HL-60/S4 (cell line): Measurements from ENCODE around the gene NSG2.
"Not testable (repeated sequence)": the region's sequence is repeated elsewhere in the genome, so short reads cannot be mapped to it uniquely, and the experiment has no call there.

Experiments
- in situ Hi-C: fragments of 300-500 bp; cut with MboI; formaldehyde crosslinking; loops from 2 replicates; pipeline ENCODE4 v1.14.3; 2022; ENCODE audit warnings: low sequenced_read_pairs

Gene NSG2

DNA sequence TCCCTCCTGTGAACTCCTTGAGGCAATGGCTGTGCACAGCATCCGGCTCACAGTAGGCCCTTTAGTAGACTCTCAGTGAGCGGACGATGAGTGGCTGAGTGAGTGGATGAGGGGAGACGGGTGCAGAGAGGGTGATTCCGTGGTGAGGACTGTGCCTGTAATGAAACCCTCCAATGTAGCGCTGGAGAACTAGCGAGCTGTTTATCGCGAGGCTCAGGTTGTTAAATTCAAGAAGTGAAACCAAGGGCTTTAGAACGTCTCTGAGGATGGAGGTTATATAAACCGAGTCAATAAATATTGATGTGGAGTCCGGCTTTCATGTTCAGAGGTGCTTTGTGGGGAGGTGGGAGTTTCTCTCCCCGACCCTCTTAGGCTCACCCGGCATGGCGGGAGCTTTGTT lies 53.2 kb downstream of the NSG2 start:
- in situ Hi-C loops, result no loop called here

DNA sequence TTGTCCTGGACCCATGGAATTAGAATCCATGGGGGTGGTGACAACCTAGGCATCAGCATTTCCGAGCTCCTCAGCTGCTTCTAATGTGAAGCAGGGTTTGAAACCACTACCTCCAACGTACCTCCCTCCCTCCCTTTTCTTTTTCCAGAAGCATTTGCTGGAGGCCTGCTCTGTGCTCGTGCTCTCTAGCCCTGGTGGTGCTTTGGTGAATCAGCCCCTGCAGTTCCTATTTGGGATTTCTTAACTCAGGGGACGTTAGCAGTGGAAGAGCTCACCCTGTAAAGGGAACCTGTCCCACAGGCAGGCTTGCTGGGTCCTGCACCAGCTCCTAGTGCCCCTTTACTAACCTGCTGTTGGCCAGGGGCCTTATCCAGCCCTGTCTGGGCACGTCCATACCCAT lies 55.0 kb downstream of the NSG2 start:
- in situ Hi-C loops, result no loop called here

DNA sequence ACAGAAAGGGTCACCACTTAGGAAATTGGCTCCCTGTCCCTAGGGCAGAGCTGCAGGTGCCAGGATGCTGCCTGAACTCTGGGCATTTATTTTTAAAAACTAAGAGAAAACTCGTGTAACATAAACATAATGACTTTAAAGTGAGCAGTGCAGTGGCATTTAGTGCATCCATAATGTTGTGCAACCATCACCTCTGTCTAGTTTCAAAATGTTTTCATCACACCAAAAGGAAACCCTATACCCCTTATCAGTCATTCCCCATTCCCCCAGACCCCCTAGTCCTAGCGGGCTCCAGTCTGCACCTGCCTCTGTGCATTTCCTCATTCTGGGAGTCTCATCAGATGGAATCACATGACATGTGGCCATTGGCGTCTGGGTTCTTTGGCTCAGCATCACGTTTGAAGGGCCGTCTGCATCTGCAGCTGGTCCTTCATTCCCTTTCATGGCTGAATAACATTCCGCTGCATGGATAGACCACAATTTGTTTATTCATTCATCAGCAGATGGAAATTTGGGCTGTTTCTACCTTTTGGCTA lies 55.8 kb downstream of the NSG2 start:
- in situ Hi-C loops, result no loop called here

DNA sequence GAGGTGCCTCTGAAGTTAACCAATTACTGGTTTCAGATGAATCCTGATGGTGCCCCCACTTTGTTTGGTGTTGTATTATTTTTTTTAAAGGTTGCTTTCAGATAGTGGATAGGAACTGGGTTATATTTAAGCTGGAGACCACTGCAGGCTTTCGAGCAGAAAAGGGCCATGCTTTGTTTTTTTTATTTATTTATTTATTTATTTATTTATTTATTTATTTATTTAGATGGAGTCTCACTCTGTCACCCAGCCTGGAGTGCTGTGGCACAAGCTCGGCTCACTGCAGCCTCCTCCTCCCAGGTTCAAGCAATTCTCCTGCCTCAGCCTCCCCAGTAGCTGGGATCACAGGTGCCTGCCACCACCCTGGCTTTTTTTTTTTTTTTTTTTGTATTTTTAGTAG lies 57.1 kb downstream of the NSG2 start:
- in situ Hi-C loops, result not testable (repeated sequence)

DNA sequence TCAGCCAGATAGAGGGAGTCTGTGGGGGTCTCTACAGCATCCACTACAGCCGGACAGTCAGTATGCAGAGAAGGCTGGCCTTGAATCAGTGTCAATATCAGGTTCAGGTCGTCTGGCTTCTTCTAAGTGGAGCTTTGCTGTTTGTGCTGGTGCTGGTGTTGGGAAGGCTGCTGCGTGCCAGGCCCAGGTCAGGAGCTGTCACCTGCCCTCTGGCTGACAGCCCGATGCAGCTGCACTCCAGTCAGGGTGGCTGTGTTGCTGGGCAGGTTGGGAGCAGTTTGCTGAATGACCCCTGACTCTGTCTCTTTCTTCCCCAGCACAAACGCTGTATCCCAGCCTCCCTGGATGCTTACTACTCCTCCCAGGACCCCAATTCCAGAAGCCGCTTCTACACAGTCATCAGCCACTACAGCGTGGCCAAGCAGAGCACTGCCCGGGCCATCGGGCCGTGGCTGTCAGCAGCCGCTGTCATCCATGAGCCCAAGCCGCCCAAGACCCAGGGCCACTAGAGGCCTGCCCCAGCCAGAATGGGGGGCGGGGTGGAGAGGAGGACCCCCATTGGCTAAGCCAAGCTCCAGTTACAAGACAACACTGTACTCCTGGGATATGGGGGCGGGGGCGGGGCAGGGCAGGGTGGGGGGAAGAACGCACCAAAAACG lies 61.6 kb downstream of the NSG2 start:
- in situ Hi-C loops, result no loop called here

DNA sequence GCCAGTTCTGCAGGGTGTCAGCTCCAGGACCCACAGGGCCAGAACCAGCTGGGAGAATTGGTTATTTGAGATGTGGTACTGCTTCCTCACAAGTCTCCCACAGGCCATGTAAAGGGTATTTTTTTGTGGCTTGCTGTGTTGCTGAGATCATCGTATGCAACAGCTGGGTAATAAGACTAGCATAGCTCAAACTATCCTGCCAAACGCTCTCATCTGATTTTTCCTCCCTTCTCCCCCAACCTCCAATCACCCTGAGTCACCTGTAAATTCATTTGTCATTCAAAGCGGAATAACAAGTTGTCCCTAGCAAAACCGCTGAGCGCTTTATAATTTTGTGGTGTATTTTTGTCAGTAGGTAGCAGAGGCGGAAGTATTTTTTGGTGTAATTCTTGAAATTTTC lies 63.2 kb downstream of the NSG2 start:
- in situ Hi-C loops, result no loop called here

DNA sequence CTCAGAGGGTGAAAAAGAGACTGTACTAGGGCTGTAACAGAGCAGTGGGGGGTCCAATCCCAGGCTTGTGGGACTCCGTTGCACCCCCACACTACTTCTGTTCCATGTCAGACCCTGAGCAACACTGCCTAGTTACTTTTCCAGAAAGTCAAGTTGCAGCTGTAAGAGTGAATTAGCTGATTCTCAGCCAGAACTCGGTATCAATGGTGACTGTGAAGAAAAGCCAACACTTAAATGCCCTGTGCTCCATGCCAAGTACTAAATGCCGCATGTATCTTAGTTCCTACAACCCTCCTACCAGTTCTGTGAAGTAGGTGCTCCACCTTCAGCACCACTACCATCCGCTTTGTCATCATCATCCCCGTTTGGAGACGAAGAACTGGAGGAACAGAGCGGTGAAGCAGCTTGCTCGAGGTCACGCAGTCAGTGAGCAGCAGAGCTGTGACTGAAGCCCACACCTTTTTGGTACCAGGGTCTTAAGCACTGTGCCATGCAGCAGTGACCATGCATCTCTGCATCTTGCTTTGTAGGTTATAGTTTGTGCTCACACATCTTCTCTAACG lies 64.3 kb downstream of the NSG2 start:
- in situ Hi-C loops, result no loop called here

DNA sequence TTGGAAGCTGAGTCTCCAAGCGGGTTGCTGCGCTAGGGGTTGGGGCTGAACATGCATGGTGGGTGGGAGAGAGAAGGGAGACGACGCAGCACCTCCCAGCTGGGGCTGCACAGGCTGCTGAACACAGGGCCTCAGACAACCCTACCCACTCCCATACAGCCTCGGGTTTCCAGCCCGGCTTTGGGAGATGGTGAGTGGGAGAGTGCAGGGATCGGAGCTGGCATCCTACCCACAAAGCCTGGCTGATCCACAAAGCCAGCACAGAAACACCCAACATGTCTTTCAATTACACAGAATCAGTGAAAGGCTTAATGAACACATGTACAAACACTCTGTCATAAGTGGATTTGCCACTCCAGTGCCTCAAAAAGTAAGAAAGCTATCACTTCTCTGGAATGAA lies 64.8 kb downstream of the NSG2 start:
- in situ Hi-C loops, result no loop called here

DNA sequence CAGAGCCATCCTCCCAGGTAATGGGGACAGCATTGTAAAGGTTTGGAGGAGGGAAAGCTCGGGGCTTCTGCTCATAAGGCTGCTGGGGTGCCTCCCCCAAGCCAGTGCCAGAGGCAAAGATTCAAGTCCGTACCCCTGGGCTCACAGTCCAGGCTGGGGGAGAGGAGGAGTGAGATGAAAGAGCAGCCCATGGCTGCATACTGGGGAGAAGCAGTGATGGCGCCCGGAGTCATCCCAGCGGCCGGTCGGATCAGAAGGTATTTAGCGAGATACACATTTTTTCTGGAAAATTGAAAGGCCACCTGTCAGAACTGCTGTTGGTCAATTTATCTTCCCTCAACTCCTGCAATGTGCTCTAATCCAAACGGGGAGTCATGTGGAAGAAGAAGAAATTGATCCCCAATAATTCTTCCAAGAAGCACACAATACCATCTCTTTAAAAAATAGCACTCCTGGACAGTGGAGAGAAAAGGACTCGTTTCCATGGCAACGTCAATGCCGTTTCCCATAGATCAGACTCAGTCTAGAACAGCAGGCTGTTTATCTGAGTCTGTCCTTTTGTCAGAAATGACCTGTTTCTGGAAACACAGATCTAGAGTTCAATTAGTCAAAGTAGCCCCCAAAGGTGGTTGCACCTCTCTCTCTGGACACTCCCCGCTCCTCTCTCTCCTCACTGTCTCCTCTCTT lies 65.9 kb downstream of the NSG2 start:
- in situ Hi-C loops, result no loop called here

DNA sequence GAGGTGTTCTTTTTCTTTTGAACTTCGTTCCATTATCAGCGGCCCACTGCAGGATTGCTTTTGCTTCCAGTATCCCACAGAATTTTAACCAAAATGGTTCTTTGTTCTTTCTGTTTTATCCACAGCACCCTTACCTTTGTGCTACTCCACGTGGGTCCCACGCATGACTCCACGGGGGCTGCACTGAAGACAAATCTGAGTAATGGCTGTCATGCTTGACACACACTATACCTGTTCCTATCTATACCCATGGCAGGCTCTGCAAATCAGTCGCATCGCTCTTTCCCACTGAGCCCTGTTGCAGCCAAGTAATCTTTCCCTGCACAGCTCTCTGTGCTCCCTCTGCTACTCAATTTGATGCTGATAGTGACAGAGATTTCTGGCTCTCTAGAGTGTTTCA lies 69.7 kb downstream of the NSG2 start:
- in situ Hi-C loops, result no loop called here

DNA sequence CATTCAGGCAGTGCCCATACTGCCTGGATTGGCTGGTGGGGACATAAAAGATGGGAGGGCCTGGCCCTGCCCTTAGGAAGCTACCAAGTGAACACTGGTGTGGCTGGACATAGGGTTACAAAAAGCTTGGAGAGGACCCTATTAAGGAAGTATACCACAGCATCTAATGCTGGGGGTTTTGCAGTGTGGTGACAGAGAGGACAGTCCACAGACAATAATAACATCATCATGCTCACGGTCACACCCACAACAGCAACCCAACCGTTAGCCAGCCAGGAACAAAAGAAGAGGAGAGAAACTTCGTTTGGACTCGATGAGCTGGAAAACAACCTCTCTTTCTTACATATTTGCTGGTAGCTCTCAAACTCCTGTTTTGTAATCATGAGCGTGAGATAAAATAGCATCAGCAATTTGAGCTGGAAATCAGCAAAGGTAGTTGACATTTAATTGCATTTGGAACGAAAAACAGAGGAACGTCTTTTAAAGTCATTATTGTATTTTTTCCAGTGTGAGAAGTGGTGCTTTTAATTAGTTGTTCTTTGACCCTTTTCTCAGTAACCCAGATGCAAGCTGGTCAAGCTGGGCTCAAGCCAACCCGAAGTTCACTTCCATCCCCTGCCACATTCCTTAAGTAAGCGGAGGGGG lies 73.4 kb downstream of the NSG2 start:
- in situ Hi-C loops, result no loop called here

DNA sequence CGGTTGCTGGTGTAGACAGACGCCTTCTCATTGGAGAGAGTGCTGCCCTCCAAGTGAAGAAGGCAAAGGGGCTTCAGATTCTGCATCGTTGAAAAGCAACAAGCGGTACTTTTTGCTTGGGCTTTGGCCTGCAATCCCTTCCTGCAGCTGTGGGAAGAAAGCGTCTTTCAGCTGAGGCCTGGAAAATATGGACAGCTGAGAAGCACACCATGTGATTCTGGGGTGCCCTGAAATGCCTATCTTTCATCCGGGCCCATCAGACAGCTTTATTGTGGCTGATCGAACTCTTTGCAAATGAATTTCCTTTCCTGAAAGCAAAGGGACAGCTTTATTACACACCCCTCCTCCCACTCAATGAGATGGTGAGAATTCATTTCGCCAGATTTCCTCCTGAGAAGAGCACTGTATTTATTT lies 74.0 kb downstream of the NSG2 start:
- in situ Hi-C loops, result no loop called here

DNA sequence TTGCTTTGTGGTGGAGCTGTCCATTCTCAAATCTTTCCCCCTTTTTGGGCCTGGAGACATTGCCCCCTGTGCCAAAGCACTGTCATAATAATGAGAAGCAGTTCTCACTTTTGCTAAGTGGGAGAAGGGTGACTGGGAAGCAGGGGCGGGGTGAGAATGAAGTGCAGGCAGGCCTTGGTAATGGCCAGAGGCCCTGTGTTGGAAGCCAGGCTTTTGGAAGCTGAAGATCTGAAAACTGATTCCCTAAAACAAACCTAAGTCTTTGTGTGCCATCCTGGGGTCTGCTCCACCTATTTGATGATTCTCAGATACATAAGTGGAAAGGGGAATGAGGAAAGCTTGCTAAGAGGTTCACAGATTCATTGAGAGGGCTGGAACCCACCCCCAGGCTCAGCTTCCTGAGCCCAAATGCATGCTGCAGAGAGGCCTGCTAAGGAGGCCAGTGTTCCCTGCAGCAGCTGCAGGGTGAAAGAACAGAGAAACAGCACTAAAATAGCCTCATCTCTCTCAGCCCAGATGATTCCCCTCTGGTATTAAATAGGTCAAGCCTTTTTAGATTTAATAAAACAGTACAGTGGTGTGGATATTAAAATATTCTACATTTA lies 75.0 kb downstream of the NSG2 start:
- in situ Hi-C loops, result no loop called here

DNA sequence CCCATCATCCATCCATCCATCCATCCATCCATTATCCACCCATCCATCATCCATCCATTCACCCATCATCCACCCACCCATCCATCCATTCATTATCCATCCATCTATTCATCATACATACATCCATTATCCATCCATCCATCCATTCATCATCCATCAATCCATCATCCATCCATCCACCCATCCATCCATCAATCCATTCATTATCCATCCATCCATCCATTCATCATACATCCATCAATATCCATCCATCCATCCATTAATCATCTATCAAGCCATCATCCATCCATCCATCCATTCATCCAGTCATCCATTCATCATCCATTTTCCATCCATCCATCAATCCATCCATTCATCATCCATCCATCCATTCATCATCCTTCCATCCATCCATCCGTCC lies 89.0 kb downstream of the NSG2 start:
- in situ Hi-C loops, result no loop called here

DNA sequence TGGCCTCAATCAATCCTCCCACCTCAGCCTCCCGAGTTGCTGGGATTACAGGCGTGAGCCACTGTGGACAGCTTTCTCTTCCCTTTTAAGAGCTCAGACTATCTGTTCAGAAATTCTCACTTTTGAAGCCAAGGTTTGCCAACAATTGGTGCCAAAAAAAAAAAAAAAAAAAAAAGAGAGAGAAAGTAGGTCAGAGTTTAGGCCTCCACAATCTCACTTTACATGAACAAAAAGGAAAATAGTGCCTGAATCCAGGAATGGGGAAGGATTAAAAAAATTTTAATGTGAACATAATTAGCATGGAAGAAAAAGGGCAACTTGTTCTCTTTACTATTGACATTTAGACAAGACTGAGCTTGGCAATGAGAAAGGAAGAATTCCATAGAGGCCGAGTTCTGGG lies 94.1 kb downstream of the NSG2 start:
- in situ Hi-C loops, result no loop called here

DNA sequence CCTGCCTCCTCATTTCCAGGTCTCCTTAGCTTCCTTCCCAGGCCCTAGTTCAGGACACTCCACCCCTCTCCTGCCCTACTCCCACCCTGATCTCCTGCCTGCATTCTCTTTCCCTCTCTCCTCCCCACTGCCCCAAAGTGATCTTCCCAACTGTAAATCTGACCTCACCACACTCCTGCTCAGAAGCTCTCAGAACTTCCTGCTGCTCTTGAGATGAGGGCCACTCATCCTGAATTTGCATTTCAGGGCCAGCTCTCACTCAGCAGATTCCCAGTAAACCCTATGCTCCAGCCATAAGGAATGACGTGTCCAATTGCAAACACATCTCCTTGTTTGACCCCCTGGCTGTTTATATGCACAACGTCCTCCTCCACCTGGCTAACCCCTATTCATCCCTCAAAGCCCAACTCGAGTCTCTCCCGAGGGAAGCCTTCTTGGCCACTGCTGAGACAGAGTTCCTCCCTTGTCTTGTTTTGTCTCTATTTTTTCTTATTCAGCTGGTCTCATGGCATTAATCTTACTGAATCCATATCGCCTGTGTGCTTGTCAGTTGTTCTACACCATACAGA lies 95.0 kb downstream of the NSG2 start:
- in situ Hi-C loops, result no loop called here

DNA sequence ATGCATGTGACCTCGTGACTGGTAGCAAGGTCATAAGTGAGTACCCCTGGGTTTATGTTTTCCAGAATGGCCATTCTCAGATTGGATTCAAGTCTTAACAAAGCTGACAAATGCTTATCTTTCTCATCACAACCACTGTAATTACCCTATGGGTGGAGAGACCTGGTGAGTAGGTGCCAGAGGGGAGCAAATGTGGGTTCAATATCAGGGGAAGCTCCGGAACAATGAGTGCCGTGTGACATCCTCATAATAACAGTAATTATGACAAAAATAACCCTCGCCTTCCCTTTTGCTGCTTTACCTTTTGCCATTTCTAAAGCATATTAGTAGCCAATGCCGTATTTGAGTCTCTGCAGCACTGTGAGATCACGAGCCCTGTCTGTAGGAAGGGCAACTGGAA lies 95.9 kb downstream of the NSG2 start:
- in situ Hi-C loops, result no loop called here

DNA sequence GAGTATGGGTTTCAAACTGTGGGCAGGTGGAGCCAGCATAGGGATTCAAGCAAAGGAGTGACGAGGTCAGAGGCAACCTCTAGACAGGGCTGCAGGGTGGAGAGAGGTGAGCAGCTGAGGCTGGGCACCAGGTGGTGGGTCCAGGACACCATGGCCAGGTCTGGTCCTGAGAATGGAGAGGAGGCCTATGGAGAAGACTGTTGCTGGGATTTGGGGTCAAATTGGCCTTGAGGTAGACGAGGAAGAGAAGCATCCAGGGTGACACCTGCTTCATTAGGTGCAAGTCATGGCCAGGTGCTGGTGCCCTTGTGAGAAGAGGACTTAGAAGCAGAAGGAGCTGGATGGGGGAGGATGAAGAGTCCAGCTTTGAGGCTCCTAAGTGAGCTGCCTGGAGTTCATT lies 99.6 kb downstream of the NSG2 start:
- in situ Hi-C loops, result no loop called here

DNA sequence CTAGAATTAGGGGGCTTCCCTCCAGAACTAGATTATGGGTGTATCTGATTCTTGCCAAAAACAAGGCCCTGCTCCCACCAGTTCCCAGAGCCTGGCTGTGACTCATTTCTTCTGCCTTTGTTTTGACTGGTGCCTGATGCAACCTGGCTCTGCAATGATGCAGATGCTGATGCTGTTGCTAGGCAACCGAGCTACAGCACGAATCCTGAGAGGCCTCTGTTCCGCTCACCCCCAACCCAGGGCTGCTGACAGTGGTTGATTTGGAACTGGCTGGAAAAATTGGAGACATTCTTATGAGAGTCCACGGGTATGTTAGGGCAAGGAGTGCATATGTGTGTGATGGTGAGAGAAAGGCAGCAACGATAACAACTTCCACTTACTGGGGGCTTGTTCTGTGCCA lies 100.3 kb downstream of the NSG2 start:
- in situ Hi-C loops, result no loop called here

DNA sequence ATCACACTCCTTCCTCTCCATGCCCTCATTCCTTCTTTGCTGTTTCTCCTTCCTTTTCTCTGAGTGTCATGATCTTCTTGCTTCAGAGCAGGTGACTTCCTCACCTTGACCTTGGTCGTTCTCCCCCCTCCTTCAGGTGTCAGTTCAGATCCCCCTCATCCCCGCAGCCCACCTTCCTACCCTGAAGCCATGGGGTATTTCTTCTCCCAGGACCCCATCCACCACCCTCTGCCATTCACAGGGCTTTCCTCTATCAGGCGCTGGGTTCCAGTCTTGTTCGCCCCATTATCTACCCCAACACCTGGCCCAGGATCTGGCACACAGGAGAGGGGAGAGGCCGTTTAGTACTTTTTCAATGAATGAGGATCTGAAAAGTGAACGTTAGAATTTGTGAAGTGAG lies 101.0 kb downstream of the NSG2 start:
- in situ Hi-C loops, result no loop called here

DNA sequence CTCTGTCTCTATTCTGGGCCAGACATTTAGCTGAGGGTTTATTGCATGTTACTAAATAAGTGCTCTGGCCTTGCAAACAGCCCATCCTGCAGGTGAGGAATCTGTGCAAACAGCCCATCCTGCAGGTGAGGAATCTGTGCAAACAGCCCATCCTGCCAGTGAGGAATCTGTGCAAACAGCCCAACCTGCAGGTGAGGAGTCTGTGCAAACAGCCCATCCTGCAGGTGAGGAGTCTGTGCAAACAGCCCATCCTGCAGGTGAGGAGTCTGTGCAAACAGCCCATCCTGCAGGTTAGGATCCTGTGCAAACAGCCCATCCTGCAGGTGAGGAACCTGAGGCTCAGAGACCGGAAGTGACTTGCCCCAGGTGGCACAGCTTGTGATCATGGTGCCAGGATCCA lies 101.5 kb downstream of the NSG2 start:
- in situ Hi-C loops, result not testable (repeated sequence)
